ENCODE measurements around the gene CLTC. TPM values are rescaled to one million over a fixed set of nuclear protein-coding genes. Genes with fewer than 3 reads are reported as not detected.

The CLTC gene
- total RNA-seq, 1 donor from 2014 or later = 296 TPM

DNA sequence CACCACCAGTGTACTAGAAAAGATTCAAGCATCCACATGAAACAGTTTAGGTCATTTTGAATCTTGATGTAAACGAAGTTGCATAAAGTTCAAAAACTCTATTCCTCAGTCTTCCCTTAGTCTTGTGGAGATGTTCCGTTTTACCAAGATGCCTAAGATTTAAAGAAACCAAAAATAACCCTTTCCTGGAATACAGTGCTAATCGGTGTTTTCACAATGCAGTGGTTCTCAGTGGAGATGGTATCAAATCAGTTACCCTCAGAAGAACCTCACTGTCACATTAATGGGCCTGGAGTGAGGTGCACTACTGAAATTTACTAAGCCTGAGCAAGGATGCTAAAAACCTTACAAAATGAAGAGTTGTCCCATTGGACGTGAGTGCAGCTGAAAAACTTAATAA lies 78.4 kb downstream of the CLTC start:
- no peaks in the 10 kb centered on the region for H3K27me3 ChIP-seq (ENCODE audit: control insufficient read depth, insufficient read depth, low read length)
- no peak overlapping the region for H3K4me3 ChIP-seq (ENCODE audit: low read depth, low read length)
- no peak for DNase-seq (ENCODE audit: low read depth)
- peaks cover 4% of the 10 kb centered on the region for H3K36me3 ChIP-seq (ENCODE audit: control insufficient read depth, insufficient read depth, low read length)
- TF ChIP-seq, protein P1, sequence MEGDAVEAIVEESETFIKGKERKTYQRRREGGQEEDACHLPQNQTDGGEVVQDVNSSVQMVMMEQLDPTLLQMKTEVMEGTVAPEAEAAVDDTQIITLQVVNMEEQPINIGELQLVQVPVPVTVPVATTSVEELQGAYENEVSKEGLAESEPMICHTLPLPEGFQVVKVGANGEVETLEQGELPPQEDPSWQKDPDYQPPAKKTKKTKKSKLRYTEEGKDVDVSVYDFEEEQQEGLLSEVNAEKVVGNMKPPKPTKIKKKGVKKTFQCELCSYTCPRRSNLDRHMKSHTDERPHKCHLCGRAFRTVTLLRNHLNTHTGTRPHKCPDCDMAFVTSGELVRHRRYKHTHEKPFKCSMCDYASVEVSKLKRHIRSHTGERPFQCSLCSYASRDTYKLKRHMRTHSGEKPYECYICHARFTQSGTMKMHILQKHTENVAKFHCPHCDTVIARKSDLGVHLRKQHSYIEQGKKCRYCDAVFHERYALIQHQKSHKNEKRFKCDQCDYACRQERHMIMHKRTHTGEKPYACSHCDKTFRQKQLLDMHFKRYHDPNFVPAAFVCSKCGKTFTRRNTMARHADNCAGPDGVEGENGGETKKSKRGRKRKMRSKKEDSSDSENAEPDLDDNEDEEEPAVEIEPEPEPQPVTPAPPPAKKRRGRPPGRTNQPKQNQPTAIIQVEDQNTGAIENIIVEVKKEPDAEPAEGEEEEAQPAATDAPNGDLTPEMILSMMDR (IDR thresholded peaks at IDR 0.05; ENCODE audit: insufficient read depth, low read length, poor library complexity, severe bottlenecking) = no peak

DNA sequence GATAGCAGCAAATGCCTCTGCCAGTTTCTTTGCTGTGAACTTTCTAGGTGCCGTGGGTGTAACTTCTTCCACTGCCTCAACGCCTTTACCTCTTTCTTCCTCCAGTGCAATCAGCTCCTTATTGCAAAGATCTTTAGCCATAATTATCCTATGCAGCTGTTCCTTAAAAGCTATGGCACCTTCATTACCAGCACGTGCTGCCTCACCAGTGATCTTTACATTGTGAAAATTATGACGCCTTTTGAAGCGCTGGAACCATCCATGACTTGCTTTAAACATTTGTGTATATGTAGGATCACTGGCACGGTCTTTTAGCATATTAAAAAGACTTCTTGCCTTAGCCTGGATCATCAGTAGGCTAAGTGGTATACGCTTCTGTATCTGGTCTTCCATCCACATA lies 79.5 kb downstream of the CLTC start:
- DNase-seq (ENCODE audit: low read depth) = no peak
- Histone ChIP-seq H3K27me3 (ENCODE audit: control insufficient read depth, insufficient read depth, low read length) (no peaks in the 10 kb centered on the region), H3K4me3 (ENCODE audit: low read depth, low read length) (no peak overlapping the region), H3K36me3 (ENCODE audit: control insufficient read depth, insufficient read depth, low read length) (no peaks in the 10 kb centered on the region)
- TF ChIP-seq, protein P1 (IDR thresholded peaks at IDR 0.05; ENCODE audit: insufficient read depth, low read length, poor library complexity, severe bottlenecking) = no peak

DNA sequence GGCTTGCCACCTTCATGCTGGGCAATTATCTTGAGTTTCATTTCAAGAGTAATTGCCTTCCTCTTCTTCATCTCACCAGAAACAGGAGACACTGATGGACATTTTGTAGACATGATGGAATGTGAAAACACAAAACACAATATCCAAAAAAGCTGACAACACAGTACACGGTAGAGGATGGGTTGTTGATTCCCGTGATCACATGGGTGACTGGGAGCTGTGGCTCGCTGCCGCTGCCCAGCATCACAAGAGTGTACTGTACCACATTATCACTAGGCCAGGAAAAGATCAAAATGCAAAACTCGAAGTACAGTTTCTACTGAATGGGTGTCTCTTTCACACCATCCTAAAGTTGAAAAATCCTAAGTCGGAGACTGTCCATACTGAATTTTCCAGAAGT lies 80.1 kb downstream of the CLTC start:
- Histone ChIP-seq H3K27me3 (ENCODE audit: control insufficient read depth, insufficient read depth, low read length) (no peaks in the 10 kb centered on the region), H3K4me3 (ENCODE audit: low read depth, low read length) (no peak overlapping the region), H3K36me3 (ENCODE audit: control insufficient read depth, insufficient read depth, low read length) (no peaks in the 10 kb centered on the region)
- no peak for DNase-seq (ENCODE audit: low read depth)
- TF ChIP-seq, protein P1 (IDR thresholded peaks at IDR 0.05; ENCODE audit: insufficient read depth, low read length, poor library complexity, severe bottlenecking) = no peak

DNA sequence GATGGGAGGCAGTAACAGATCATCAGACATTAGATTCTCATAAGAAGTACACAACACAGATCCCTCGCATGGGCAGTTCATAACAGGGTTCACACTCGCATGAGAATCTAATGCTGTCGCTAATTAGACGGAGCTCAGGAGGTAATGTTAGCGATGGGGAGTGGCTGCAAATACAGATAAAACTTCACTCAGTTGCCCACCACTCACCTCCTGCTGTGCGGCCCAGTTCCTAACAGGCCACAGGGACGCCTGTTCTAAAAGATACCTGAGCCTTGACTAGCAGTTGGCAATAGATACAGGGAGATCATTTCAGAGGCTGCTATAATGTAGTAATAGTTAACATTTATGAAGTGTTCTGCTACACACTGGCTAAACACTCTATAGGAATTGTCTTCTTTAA lies 82.6 kb downstream of the CLTC start:
- DNase-seq (ENCODE audit: low read depth) = no peak
- TF ChIP-seq, protein P1 (IDR thresholded peaks at IDR 0.05; ENCODE audit: insufficient read depth, low read length, poor library complexity, severe bottlenecking) = no peak
- Histone ChIP-seq H3K36me3 (ENCODE audit: control insufficient read depth, insufficient read depth, low read length) (no peaks in the 10 kb centered on the region), H3K27me3 (ENCODE audit: control insufficient read depth, insufficient read depth, low read length) (no peaks in the 10 kb centered on the region), H3K4me3 (ENCODE audit: low read depth, low read length) (no peak overlapping the region)

DNA sequence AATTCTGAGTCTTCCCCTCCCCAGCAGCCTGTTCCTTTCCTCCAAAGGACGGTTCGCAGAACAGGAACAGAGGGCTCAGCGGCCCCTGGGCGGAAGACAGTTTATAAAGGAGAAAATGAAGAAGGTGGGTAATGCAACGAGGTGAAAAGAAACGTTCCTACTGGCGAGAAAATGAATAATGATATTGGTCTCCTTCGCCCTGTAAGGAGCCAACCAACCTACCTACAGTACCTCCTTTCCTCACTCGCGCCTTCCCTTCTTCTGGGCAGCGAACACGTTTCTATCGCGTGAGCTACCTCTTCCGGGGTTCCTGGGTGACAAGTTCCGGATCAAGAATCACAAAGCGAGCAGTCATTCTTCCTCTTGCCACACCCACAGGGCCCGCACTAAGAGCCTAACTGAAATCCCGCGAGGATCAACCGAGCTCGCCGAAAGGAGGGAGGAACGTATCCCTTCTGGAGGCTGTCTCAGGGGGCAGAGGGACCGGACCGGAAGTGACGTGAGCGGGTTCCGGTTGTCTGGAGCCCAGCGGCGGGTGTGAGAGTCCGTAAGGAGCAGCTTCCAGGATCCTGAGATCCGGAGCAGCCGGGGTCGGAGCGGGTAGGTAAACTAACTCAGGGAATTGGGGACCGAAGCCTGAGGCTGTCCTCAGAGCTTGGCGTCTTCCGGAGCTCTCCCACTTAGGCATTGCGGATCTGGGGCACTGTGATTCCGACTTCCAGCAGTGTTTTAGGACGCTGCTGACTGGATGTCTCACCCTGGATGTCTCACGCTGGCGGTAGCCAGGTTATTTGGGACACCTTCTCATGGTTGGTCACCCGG lies 87.7 kb downstream of the CLTC start, which contains the start of the genes PTRH2 and VMP1:
Gene PTRH2 (minus strand): TSS at position 282 of the 822 bp plus-strand sequence. CDS start 9,452 bp downstream, outside the sequence.
Gene VMP1 (plus strand): TSS at position 506 of the 822 bp plus-strand sequence. CDS start 23,793 bp downstream, outside the sequence.
- H3K4me3 ChIP-seq (ENCODE audit: low read depth, low read length) = peak within 1 kb of the TSS; percentile 62
- H3K27me3 ChIP-seq (ENCODE audit: control insufficient read depth, insufficient read depth, low read length) = no peaks in the 10 kb centered on the region
- no peaks in the 10 kb centered on the region for H3K36me3 ChIP-seq (ENCODE audit: control insufficient read depth, insufficient read depth, low read length)
- TF ChIP-seq, protein P1 (IDR thresholded peaks at IDR 0.05; ENCODE audit: insufficient read depth, low read length, poor library complexity, severe bottlenecking) = no peak
- DNase-seq (ENCODE audit: low read depth) = peak; percentile 99
